ENCODE measurements around the gene GAN. TPM values are rescaled to one million over a fixed set of nuclear protein-coding genes. Genes with fewer than 3 reads are reported as not detected.

The GAN gene
- total RNA-seq, 1 experiment from 2014 or later = 25.4 TPM

DNA sequence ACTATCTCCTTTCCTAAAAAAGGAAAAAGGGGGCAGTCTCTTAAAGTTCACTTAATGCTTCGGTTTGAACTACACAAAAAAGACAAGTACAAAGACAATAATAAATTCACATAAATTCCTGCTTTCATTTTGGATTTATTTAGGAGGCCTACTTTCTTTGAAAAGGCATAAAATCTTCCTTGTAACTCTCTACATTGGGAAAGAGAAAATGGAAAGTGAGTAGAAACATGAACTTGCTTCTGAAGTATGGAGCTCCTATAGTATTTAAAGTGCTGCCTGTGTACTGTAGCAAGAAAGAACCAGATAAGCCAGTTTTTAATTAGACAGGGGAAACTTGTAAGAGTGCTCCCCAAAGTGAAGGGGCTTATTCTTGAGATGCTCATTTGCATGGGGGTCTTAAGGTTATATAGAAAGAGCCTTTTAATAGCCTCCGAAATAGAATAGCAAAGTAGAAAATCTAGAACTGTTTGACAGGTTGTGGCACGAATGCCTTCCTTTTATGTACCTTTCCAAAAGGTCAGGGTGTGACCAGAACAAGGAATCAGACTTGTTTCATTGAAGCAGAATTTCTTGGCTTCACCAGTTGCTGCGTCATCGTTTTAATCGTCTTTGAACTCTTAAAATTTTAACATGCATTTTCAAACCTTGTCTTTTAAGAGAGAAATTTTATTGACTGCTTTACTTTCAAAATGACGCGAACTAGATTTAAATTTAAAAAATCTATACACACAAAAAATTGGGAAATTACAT lies 12.9 kb downstream of the GAN start:
- Mint-ChIP-seq H3K4me1 (peaks cover 3% of the 10 kb centered on the region; the same call in 1 of the 2 replicates), H3K9me3 (peaks cover 3% of the 10 kb centered on the region), H3K27me3 (ENCODE audit: low read depth) (no peaks in the 10 kb centered on the region), H3K36me3 (peaks cover 3% of the 10 kb centered on the region; the same call in 1 of the 2 replicates), H3K27ac (no peak overlapping the region), H3K4me3 (no peak overlapping the region)
- CTCF ChIA-PET = no interaction called here
- no peak for ATAC-seq
- POLR2A ChIA-PET = interaction anchor here (1.4 kb wide), 1 partner anchor 13 kb away, joined by 5 read pairs; the partner anchor contains the start of gene GAN
- no peak for DNase-seq (ENCODE audit: low spot score)
- TF ChIP-seq ZNF263 (CRISPR knock-in tag; IDR thresholded peaks at IDR 0.05; ENCODE audit: low read depth) (no peak), ZNF416 (CRISPR knock-in tag; IDR thresholded peaks at IDR 0.05) (no peak), SMAD4 (CRISPR knock-in tag; IDR thresholded peaks at IDR 0.05) (no peak), ZNF671 (CRISPR knock-in tag; IDR thresholded peaks at IDR 0.05) (no peak)
- TF ChIP-seq, protein P1, sequence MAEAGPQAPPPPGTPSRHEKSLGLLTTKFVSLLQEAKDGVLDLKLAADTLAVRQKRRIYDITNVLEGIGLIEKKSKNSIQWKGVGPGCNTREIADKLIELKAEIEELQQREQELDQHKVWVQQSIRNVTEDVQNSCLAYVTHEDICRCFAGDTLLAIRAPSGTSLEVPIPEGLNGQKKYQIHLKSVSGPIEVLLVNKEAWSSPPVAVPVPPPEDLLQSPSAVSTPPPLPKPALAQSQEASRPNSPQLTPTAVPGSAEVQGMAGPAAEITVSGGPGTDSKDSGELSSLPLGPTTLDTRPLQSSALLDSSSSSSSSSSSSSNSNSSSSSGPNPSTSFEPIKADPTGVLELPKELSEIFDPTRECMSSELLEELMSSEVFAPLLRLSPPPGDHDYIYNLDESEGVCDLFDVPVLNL (CRISPR knock-in tag; IDR thresholded peaks at IDR 0.05; ENCODE audit: borderline replicate concordance, low read depth) = no peak
- TF ChIP-seq, protein P2, sequence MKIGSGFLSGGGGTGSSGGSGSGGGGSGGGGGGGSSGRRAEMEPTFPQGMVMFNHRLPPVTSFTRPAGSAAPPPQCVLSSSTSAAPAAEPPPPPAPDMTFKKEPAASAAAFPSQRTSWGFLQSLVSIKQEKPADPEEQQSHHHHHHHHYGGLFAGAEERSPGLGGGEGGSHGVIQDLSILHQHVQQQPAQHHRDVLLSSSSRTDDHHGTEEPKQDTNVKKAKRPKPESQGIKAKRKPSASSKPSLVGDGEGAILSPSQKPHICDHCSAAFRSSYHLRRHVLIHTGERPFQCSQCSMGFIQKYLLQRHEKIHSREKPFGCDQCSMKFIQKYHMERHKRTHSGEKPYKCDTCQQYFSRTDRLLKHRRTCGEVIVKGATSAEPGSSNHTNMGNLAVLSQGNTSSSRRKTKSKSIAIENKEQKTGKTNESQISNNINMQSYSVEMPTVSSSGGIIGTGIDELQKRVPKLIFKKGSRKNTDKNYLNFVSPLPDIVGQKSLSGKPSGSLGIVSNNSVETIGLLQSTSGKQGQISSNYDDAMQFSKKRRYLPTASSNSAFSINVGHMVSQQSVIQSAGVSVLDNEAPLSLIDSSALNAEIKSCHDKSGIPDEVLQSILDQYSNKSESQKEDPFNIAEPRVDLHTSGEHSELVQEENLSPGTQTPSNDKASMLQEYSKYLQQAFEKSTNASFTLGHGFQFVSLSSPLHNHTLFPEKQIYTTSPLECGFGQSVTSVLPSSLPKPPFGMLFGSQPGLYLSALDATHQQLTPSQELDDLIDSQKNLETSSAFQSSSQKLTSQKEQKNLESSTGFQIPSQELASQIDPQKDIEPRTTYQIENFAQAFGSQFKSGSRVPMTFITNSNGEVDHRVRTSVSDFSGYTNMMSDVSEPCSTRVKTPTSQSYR (CRISPR knock-in tag; IDR thresholded peaks at IDR 0.05) = no peak
- TF ChIP-seq, protein P3, sequence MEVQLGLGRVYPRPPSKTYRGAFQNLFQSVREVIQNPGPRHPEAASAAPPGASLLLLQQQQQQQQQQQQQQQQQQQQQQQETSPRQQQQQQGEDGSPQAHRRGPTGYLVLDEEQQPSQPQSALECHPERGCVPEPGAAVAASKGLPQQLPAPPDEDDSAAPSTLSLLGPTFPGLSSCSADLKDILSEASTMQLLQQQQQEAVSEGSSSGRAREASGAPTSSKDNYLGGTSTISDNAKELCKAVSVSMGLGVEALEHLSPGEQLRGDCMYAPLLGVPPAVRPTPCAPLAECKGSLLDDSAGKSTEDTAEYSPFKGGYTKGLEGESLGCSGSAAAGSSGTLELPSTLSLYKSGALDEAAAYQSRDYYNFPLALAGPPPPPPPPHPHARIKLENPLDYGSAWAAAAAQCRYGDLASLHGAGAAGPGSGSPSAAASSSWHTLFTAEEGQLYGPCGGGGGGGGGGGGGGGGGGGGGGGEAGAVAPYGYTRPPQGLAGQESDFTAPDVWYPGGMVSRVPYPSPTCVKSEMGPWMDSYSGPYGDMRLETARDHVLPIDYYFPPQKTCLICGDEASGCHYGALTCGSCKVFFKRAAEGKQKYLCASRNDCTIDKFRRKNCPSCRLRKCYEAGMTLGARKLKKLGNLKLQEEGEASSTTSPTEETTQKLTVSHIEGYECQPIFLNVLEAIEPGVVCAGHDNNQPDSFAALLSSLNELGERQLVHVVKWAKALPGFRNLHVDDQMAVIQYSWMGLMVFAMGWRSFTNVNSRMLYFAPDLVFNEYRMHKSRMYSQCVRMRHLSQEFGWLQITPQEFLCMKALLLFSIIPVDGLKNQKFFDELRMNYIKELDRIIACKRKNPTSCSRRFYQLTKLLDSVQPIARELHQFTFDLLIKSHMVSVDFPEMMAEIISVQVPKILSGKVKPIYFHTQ (CRISPR knock-in tag; IDR thresholded peaks at IDR 0.05) = no peak
- TF ChIP-seq, protein P4, sequence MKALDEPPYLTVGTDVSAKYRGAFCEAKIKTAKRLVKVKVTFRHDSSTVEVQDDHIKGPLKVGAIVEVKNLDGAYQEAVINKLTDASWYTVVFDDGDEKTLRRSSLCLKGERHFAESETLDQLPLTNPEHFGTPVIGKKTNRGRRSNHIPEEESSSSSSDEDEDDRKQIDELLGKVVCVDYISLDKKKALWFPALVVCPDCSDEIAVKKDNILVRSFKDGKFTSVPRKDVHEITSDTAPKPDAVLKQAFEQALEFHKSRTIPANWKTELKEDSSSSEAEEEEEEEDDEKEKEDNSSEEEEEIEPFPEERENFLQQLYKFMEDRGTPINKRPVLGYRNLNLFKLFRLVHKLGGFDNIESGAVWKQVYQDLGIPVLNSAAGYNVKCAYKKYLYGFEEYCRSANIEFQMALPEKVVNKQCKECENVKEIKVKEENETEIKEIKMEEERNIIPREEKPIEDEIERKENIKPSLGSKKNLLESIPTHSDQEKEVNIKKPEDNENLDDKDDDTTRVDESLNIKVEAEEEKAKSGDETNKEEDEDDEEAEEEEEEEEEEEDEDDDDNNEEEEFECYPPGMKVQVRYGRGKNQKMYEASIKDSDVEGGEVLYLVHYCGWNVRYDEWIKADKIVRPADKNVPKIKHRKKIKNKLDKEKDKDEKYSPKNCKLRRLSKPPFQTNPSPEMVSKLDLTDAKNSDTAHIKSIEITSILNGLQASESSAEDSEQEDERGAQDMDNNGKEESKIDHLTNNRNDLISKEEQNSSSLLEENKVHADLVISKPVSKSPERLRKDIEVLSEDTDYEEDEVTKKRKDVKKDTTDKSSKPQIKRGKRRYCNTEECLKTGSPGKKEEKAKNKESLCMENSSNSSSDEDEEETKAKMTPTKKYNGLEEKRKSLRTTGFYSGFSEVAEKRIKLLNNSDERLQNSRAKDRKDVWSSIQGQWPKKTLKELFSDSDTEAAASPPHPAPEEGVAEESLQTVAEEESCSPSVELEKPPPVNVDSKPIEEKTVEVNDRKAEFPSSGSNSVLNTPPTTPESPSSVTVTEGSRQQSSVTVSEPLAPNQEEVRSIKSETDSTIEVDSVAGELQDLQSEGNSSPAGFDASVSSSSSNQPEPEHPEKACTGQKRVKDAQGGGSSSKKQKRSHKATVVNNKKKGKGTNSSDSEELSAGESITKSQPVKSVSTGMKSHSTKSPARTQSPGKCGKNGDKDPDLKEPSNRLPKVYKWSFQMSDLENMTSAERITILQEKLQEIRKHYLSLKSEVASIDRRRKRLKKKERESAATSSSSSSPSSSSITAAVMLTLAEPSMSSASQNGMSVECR (CRISPR knock-in tag; IDR thresholded peaks at IDR 0.05; ENCODE audit: borderline replicate concordance) = no peak
- TF ChIP-seq, protein P5, sequence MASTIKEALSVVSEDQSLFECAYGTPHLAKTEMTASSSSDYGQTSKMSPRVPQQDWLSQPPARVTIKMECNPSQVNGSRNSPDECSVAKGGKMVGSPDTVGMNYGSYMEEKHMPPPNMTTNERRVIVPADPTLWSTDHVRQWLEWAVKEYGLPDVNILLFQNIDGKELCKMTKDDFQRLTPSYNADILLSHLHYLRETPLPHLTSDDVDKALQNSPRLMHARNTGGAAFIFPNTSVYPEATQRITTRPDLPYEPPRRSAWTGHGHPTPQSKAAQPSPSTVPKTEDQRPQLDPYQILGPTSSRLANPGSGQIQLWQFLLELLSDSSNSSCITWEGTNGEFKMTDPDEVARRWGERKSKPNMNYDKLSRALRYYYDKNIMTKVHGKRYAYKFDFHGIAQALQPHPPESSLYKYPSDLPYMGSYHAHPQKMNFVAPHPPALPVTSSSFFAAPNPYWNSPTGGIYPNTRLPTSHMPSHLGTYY (CRISPR knock-in tag; IDR thresholded peaks at IDR 0.05) = no peak
- TF ChIP-seq, protein P6, sequence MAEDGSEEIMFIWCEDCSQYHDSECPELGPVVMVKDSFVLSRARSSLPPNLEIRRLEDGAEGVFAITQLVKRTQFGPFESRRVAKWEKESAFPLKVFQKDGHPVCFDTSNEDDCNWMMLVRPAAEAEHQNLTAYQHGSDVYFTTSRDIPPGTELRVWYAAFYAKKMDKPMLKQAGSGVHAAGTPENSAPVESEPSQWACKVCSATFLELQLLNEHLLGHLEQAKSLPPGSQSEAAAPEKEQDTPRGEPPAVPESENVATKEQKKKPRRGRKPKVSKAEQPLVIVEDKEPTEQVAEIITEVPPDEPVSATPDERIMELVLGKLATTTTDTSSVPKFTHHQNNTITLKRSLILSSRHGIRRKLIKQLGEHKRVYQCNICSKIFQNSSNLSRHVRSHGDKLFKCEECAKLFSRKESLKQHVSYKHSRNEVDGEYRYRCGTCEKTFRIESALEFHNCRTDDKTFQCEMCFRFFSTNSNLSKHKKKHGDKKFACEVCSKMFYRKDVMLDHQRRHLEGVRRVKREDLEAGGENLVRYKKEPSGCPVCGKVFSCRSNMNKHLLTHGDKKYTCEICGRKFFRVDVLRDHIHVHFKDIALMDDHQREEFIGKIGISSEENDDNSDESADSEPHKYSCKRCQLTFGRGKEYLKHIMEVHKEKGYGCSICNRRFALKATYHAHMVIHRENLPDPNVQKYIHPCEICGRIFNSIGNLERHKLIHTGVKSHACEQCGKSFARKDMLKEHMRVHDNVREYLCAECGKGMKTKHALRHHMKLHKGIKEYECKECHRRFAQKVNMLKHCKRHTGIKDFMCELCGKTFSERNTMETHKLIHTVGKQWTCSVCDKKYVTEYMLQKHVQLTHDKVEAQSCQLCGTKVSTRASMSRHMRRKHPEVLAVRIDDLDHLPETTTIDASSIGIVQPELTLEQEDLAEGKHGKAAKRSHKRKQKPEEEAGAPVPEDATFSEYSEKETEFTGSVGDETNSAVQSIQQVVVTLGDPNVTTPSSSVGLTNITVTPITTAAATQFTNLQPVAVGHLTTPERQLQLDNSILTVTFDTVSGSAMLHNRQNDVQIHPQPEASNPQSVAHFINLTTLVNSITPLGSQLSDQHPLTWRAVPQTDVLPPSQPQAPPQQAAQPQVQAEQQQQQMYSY (CRISPR knock-in tag; IDR thresholded peaks at IDR 0.05) = no peak
- TF ChIP-seq, protein P7, sequence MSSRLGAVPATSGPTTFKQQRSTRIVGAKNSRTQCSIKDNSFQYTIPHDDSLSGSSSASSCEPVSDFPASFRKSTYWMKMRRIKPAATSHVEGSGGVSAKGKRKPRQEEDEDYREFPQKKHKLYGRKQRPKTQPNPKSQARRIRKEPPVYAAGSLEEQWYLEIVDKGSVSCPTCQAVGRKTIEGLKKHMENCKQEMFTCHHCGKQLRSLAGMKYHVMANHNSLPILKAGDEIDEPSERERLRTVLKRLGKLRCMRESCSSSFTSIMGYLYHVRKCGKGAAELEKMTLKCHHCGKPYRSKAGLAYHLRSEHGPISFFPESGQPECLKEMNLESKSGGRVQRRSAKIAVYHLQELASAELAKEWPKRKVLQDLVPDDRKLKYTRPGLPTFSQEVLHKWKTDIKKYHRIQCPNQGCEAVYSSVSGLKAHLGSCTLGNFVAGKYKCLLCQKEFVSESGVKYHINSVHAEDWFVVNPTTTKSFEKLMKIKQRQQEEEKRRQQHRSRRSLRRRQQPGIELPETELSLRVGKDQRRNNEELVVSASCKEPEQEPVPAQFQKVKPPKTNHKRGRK (CRISPR knock-in tag; IDR thresholded peaks at IDR 0.05; ENCODE audit: borderline replicate concordance) = no peak
